ENCODE data around the gene CALML3.

The CALML3 gene

DNA sequence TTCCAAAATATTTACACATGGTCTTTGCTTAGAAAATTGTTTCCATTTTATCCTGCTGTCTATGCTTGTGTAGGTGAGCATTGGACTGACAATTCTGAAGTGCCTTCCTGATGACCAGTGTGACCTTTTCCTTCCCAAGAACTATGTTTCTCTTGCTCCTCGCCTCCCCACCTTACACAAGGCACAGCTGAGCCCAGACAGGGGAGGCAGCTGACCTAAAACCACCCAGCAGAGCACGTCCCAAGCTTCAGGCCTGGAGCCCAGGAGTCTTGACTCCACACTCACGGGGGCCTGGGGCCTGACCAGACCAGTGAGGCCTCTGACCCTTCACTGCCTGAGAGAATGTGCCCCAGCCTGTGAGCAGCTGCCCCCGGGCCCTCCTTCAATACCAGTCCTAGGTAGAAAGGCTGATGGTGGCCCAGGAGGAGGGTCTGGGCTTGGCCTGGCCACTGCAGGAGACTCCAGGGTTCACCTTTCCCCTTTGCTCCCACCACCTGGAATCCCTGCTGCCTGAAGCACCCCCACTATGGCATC lies 32.4 kb upstream of the CALML3 start:
- no peak for DNase-seq

DNA sequence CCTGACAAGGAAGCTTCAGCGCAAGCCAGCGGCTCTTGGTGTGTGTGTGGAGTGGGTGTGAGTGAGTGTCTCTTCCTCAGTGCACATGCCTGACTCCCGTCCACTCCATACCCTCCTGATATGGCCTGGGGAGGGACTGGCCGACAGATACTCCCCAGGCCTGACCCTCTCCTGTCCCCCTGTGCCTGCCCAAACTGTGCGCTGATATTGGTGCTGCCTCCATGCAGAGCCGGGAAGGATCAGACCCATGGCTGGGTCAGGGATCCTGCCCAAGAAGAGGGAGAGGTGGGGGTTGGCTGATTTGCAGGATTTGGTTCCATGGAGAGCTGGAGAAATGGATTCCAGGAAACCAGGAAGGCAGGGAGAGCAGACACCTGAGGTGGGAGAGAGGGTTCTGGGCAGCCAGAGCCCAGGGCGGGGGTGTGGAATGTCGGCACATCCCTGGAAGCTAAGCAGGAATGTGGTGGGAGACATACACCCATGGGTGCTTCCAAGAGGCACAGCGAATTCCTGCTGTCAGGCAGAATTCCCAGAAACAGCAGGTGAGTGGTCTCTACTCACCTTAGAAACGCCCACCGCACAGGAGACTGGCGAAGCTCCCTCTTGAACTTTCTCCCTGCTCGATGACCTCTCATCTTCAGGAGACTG lies 31.7 kb upstream of the CALML3 start:
- DNase-seq: no peak

DNA sequence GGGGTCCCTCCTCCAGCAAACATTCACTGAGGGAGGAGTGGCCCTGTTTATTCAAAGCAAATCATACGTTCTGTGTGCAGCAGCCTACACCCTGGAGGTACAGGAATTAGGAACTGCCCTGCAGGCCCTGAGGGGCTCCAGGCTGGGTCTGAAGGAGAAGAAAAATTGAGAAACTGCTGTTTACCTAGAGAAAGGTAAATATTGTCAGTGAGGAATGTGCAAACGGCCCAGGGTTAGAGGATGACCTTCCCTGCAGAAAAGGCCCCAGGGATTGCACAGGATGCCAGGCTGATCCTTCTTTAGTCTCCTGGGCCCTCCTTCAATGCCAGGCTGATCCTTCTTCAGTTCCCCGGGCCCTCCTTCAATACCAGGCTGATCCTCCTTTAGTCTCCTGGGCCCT lies 31.1 kb upstream of the CALML3 start:
- DNase-seq: no peak

DNA sequence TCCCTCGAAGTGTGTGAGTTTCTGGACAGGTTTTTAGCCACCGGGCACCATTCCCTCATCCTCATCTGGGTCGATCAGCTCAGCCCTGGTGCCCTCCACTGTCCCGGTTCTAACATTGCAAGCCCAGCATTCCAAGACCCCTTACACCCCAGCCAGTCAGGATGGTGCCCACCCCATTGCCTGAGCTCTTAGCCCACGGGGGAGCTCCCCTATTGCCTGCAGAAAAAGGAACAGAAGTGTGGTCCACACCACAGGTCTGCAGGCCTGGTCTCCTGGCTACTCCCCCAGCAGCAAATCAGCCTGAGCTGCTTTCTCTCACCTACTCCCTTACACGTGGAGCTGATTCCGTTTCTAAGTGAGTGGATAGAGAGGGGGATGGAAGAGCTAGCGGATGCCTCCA lies 30.1 kb upstream of the CALML3 start:
- DNase-seq: no peak

DNA sequence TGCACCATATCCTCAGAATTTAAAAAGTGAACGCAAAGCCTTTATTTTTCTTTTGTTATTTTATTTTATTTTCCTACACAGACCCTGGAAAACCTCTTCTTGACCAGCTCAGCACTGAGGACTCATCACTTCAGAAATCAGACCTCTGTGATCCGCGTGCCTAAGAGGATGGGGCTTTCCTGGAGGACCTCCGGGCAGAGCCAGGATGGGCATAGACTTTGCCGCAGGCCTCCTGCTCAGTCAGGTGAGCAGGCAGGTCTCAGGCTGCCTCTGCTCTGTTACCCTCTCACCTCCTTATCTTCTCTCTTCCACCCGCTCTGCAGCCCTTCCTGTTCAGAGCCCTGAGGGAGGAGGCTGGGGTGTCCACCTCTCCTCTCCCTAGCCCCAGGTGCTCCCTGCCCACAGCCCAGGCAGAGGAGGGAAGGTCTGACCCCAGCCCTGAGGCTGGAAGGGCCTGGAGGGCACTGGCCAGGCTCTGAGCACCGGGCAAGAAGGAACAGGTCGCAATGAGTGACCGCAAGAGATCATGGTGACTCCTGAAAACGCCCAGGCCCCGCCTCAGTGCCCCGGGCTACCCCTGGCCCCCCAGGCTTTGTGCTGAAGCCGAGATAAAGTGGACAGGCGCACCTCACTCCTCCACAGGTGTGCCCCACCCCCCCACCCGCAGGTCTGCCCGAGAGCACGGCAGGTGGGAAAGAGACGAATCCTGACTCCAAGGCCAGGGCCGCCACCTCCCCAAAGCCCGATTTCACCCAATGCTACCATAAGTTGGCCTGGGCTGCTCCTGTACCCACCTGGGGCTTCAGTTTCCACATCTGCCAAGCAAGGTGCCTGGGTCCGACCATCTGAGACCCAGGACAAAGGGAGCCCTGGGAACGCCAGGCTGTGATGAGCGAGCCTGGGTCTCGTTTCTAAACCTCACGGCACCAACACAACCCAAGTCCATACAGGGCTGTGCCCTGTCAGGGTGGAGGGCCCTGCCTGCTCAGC lies 28.2 kb upstream of the CALML3 start:
- no peak for DNase-seq

DNA sequence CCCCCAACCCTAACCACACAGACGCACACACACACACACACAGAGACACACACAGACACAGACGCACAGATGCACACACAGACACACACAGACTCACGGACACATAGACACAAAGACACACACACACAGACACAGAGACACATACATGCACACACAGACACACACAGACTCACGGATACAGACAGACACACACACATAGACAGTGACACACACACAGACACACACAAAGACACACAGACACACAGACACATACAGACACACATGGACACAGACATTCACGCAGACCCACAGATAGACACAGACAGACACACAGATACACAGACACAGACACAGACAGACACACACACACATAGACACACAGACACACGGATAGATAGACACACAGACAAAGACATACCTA lies 27.5 kb upstream of the CALML3 start:
- no peak for DNase-seq

DNA sequence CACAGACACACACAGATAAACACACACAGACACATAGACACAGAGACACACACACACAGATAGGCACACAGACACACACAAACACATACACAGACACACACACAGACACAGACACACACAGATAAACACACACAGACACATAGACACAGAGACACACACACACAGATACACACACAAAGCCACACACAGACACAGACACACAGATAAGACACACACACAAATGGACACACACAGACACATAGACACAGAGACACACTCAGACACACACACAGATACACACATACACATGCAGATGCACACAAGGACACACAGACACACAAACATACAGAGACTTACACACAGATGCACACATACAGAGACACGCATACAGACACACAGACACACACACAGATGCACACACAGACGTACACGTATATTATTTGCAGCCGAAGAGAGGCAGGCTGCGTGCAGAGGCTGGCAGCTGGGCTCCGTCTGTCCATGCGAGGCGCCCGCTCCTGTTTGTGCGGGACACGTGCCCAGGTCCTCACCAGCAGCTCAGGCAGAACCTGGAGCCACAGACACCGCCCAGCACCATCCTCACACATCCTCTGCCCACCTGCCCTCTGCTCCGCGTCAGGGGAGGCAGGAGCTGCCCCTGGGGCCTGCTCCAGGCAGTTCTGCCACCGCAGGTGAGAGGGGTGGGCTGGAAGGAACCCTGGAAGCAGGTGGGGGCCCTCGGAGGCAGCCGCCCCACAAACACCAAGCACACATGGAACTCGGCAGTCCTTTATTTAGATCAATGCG lies 26.6 kb upstream of the CALML3 start:
- no peak for DNase-seq

DNA sequence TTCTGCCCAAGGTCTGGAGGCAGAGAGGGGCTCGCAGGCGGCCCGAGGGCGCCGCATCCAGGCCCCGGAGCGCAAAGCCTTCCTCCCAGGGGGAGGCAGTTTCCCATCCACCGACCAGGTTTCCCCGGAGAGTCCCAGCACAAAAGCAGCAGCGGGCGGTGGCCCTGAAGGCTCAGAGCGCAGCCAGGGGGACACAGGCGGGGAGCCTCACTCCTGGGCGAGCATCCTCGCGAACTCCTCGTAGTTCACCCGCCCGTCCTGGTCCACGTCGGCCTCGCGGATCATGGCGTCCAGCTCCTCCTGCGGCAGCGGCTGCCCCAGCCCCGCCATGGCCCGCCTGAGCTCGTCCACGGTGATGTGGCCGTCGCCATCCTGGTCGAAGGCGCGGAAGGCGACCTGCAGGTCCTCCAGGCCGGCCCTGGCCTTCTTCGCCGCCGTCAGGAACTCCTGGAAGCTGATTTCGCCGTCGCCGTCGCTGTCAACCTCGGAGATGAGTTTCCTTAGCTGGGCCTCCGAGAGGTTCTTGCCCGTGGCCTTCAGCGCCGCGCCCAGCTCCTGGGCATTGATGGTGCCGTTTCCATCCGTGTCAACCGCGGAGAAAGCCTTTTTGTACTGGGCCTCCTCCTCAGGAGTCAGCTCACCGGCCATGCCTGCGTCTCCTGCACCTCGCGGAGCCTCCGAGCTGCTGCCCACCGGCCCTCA lies 25.8 kb upstream of the CALML3 start:
- no peak for DNase-seq

DNA sequence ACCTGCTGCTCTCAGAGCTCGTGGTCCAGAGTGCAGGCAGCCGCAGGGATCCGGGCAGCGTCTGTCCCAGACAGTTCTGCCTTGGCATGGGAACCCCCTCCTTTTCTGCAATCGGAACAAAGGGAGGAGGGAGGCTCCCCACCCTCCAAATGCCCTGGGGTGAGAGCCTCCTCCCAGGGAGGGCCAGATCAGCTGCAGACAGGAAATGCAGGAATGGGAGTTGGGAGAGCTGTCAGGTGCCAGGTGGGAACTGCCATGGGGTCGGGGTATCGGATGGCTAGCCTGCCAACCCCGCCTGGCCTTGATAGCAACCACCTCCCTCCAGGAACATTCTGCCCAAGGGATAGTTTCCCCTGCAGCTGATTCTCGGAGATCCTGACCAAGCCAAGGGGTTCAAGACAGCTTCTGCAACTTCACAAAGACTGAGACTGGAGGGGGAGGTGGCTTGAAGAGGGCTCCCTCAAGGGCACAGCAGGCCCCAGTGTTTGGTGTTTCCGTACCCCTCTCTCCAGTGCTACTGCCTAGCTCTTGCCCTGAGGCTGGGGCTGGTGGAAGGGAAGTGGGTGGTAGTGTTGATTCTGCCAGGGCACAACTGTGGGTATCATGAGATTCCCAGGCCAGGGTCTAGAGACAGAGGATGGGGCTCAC lies 25.1 kb upstream of the CALML3 start, which contains the start of gene CALML5:
TSS of gene CALML5 (minus strand) at position 78 of the 648 bp plus-strand sequence. CDS start 132 bp downstream, outside the sequence.
- DNase-seq: no peak

DNA sequence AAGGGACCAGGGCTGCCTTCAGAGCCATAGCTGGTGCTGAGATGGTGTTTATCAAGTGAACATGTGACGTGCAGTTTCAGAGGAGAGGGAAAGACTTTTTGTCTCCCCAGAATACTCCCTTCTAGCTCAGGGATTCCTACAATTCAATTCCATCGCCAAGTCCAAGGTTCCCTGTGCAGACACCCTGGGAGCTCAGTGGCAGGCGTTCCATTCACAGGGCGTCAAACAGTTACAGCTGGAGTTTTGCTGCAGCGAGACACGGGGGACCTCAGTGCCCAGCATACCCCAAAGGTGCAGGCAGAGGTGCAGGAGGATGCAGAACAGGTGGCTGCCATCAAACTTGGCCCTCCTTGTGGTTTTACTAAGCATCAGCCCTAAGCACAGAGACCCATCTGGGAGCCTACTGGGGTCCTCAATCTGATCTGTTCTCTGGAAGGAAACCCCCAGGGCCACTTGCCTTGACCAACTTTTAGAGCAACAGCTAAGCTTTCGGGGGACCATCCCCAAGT lies 24.5 kb upstream of the CALML3 start:
- no peak for DNase-seq

DNA sequence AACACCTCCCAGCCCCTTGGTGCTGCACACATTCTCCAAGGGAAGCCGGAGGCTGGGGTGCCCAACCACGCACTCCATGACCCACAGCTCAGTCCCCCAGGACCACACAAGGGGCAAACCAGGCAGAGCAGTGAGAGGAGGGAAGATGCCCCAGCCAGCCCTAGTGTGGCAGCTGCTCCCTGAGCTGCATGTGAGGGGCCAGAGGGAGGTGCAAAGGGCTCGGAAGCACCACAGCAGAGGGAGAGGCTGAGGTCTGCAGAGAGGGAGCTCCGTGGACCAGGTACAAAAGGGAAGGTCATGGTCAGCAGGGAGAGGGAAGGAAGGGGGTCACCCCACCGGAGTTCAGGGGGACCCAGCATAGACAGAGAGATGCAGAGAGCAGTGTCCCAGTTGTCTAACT lies 23.9 kb upstream of the CALML3 start:
- DNase-seq: no peak

DNA sequence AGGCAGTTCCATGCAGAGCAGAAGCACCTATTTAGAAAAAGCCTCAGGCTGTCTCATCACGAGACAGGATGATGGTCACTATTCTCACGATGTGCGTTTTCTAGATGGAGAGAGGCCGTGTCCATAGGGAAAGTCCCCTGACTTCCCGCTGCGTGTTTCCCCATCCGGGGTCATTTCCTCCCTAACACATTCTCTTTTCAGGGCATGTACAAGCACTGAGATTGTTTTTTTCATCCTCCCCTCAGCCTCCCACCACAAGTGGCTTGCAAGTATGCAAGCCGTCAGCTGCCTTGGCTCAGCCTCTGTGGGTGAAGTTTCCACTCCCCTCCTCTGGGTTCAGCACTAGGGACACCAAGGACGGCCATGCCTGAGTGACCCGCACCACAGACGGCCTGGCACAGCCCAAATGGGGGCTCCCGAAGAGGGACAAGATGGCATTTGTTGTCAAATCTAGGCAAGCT lies 22.7 kb upstream of the CALML3 start:
- no peak for DNase-seq

DNA sequence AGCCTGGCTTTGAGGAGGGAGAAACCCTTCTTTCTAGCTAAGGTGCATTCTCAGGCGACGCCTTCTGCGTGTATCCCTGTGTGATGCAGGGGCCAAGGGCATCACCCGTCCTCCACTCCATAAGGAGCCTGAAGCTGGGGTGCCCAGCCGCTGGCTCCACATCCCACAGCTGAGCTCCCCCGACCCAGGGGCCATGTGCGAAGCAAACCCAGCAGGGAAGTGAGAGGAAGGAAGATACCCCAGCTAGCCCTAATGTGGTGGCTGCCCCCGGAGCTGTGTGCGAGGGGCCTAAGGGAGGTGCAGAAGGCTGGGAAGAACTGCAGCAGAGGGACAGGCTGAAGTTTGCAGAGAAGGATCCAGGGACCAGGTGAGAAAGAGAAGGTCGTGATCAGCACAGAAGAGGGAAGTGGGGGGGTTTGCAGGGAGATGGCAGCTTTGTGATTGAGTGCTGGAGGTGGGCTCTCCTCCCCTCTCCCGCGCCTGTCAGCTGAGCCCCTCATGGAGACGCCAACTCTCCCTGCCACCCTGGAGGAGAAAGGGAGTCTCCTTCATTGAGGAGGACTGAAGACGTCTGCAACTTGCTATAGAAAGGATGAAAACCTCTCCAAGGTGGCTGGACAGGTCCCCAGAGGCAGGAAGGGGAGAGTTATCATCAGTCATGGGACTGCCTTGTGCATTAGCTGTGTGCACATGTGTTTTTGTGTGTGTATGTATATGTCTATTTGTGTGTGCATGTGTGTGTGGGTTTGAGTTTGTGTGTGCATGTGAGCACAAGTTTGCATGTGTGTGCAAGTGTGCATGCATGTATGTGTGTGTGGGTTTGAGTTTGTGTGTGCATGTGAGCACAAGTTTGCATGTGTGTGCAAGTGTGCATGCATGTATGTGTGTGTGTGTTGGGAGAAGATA lies 21.9 kb upstream of the CALML3 start:
- no peak for DNase-seq

DNA sequence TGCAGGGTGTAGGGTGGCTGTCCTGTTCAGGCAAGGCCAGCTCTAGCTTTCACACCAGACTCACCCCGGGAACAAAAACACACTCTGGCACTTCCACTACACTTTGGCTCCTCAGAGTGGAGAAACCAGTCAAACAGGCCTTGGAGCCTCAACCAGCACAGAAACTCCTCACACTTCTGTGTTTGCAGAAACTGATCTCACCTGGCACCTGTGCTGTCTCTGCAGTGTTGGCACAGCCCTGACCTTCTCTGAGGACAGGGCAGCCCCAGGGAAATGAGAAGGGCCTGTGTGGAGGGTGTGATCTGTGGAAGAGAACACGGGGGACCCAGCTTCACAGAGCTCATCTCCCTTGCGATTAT lies 21.3 kb upstream of the CALML3 start:
- no peak for DNase-seq

DNA sequence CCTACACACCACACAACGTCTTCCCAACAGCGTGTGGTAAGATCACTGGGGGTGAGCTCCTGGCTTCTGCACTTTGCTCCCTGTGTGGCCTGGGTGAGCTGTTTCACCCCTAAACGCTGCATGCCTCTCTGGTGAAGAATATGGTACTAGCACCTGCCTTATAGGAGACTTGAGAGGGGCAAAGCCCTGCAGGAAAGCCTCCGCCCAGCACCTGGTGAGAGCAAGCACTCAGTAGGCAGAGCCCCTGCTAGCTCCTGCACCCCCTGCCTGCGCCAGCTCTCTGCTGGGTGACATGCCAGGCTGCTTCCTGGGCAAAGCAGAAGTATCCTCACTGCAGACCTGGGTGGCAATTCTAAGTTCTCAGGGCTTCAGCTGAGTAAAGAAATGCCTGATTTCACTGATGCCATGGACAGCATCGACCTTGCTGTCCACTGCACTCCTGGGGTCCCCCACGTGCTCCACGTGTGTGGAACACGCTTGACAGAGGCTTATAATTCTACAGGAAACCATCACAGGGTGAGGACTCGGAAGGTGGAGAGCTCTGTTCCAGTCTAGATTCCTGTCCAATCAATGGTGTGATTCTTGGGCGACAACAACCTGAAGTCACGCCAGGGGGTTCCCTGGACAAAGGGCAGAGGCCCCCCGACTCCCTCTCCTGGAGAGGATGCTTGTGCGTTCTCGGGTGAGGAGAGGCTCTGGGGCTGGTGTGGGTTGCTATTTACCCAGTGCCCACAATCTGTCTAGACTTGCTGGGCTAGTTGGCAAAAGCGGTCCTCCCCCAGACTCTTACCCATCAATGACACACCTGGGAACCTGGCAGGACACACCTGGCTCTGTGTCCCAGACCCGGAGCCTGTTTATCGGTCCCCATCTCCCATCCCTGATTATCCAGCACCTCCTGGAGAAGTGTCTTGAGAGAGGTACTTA lies 20.4 kb upstream of the CALML3 start:
- DNase-seq: no peak

DNA sequence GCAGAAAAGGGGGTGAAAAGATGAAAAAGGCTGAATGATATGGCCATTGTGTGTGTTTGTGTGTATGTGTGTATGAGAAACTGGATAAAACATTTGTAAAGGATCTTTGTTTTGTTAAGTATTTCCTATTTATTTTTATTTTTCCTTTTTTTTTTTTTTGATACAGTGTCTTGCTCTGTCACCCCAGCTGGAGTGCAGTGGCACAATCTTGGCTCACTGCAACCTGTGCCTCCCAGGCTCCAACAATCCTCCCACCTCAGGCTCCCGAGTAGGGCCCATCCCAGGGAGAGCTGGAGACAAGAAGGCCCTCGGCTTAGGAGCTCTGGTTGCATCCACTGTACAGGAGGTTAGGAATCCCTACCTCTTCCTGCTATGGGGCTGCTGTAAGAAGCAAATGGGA lies 18.5 kb upstream of the CALML3 start:
- DNase-seq: no peak

DNA sequence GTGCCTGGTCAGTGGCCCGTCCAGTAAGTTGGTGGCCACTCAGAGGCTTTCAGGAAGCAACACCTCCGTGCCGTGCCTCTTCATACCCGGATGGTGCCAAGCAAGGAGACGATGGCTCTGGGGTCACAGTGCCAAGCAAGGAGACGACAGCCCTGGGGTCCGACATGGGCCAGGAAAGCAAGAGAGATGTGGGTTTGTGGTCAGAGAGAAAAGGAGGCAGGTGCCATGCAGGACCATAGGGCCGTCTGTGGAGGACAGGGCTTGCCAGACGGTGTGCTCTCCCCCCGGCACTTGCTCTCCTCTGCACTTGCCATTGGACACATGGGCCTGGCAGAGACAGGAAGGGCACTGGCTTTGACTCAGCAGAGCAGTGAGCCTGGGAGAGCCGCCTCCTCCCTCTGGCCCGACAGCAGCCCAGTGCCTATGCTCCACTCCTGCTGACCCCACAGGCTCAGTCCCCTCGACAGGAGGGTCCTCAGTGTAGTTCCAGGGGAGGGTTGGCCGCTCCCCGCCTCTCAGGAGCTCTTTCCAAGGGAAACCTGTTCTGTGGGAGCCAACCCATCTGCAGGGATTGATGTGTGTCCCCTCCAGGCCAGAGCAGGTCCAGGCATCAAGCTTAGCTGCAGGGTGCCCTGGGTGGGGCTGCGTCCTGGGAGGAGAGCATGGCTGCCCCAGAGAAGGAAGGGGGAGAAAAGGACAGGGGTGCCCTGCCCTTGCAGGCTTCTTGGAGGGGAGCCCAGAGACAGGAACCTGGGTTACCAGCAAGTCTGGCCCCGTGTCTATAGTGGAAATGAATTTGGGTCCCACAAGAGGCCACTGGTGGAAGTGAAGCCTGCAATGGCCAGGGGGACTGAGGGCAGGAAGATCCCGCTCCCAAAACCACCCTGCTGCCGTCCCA lies 17.8 kb upstream of the CALML3 start:
- DNase-seq: no peak

DNA sequence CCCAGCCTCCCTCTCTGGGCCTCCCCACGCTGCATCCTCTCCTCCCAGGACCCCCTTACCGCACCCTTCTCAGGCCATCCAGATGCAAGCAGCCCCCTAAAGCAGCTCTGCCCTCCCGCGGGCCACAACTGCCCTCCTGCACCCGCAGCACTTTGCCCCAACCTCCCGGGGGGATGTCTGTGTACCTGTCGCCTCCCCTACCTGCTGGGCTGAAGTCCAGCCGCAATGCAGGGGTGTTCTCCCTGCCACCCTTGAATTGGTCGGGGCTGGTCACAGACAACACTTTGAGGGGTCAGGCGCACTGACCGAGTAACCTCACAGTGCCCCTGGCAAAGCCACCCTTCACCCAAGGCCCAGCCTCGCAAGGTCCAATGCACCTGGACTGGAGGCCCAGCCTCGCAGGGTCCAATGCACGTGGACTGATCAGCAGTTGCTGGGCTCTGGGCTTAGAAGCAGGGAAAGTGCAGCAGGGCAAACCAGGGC lies 17.1 kb upstream of the CALML3 start:
- no peak for DNase-seq

Measured in activated CD4-positive, alpha-beta T cell treated with anti-CD3 and anti-CD28 coated beads for 1 hour (primary cell).